Inflammatory macrophage (primary cell): Measurements from ENCODE around the gene EEPD1.
"Not testable (repeated sequence)": the region's sequence is repeated elsewhere in the genome, so short reads cannot be mapped to it uniquely, and the experiment has no call there.

Experiments used
- DNase-seq, 2 donors: peaks; one replicate each; pipeline ENCODE4 v3.0.0-alpha.2; 2020 to 2022

Gene EEPD1

GRCh38 chr7:36217211-36217960, 64.3 kb downstream of the EEPD1 start:
- DNase-seq = peak in 1 of 2 donors; percentile 33

- no peak for DNase-seq
Observed at GRCh38 chr7:36217961-36218284, 64.9 kb downstream of the EEPD1 start.

GRCh38 chr7:36219429-36219828, 66.4 kb downstream of the EEPD1 start:
- DNase-seq = no peak

- DNase-seq = no peak
Observed at GRCh38 chr7:36223851-36224250, 70.8 kb downstream of the EEPD1 start.

- DNase-seq = no peak
Observed at GRCh38 chr7:36224934-36225858, 72.1 kb downstream of the EEPD1 start.

GRCh38 chr7:36226151-36226550, 73.1 kb downstream of the EEPD1 start:
- no peak for DNase-seq

GRCh38 chr7:36227223-36227622, 74.2 kb downstream of the EEPD1 start:
- DNase-seq = no peak

GRCh38 chr7:36228039-36228438, 75.0 kb downstream of the EEPD1 start:
- no peak for DNase-seq

- DNase-seq = no peak
Observed at GRCh38 chr7:36231406-36231805, 78.4 kb downstream of the EEPD1 start.

GRCh38 chr7:36232555-36232954, 79.5 kb downstream of the EEPD1 start:
- no peak for DNase-seq

GRCh38 chr7:36232971-36233550, 80.0 kb downstream of the EEPD1 start:
- no peak for DNase-seq

- no peak for DNase-seq
Observed at GRCh38 chr7:36236073-36236472, 83.0 kb downstream of the EEPD1 start.

- DNase-seq = no peak
Observed at GRCh38 chr7:36238138-36238537, 85.1 kb downstream of the EEPD1 start.

GRCh38 chr7:36243356-36243755, 90.3 kb downstream of the EEPD1 start:
- not testable (repeated sequence) for DNase-seq

GRCh38 chr7:36244001-36244400, 90.9 kb downstream of the EEPD1 start:
- DNase-seq = not testable (repeated sequence)

- no peak for DNase-seq
Observed at GRCh38 chr7:36244429-36244828, 91.4 kb downstream of the EEPD1 start.

GRCh38 chr7:36245684-36246299, 92.7 kb downstream of the EEPD1 start:
- DNase-seq = peak in 1 of 2 donors; percentile 51

GRCh38 chr7:36249091-36249490, 96.0 kb downstream of the EEPD1 start:
- no peak for DNase-seq

GRCh38 chr7:36253699-36254098, 100.6 kb downstream of the EEPD1 start:
- DNase-seq = no peak

GRCh38 chr7:36258510-36259259, 105.6 kb downstream of the EEPD1 start:
- not testable (repeated sequence) for DNase-seq

GRCh38 chr7:36260481-36260880, 107.4 kb downstream of the EEPD1 start:
- DNase-seq = no peak
